22Rv1 (cell line): ENCODE results near the gene CRYBG1.

Experiments used
- CTCF ChIP-seq: fragments of 450-650 bp; IDR thresholded peaks from 2 replicates; pipeline ENCODE4 v1.5.1; 2017; ENCODE audit warnings: mild to moderate bottlenecking
- ZFX ChIP-seq: fragments of 450-650 bp; IDR thresholded peaks from 2 replicates; pipeline ENCODE4 v1.6.1; 2017; ENCODE audit warnings: antibody characterized with exemption, borderline replicate concordance

GRCh38 chr6:106372838-106373501, 12.5 kb downstream of the CRYBG1 start:
- no peak for TF ChIP-seq CTCF
- TF ChIP-seq ZFX: no peak
